HepG2 (cell line): ENCODE measurements around the gene P2RX7. TPM values are rescaled to one million over a fixed set of nuclear protein-coding genes. Genes with fewer than 3 reads are reported as not detected.
"Not testable (repeated sequence)": the region's sequence is repeated elsewhere in the genome, so short reads cannot be mapped to it uniquely, and the experiment has no call there.

ENCODE experiments used
- ATAC-seq: fragments of 200-7000 bp; cut with Tn5 transposase; 3 replicates; pipeline ENCODE4 v1.9.1; 2020; ENCODE audit warnings: mild to moderate bottlenecking, moderate library complexity
- BruUV-seq: library from RNA; stranded (reverse); fragments of 400-500 nt; replicated peaks from 2 replicates; lab custom pipeline; 2021; lab: Mats Ljungman, UMichigan
- CTCF ChIA-PET: fragments of 300-600 bp; formaldehyde crosslinking; extraction: SDS; loops from one replicate; lab custom pipeline; 2021; ENCODE audit warnings: low total read pairs, inconsistent platforms, low intra/inter-chr PET ratio; lab: Yijun Ruan, JAX
- POLR2A ChIA-PET: fragments of 350-600 bp; sonication (Branson Sonifier 250); formaldehyde crosslinking; loops from one replicate; lab custom pipeline; 2020; ENCODE audit warnings: antibody characterized with exemption, inconsistent platforms; lab: Yijun Ruan, JAX
- DNase-seq: peaks from one replicate; pipeline ENCODE4 v3.0.0-alpha.2; 2015; ENCODE audit warnings: low spot score
- FAIRE-seq: peaks from 3 replicates; lab custom pipeline; 2011; peaks lifted over from hg19 to GRCh38; lab: Jason Lieb, UNC
- H2AFZ ChIP-seq: one replicate; pipeline ENCODE4 v1.6.1; 2011; ENCODE audit warnings: low read length, inconsistent platforms
- H3K27ac ChIP-seq: fragments of 300-600 bp; 3 replicates; pipeline ENCODE4 v1.8.0; 2011; ENCODE audit warnings: mixed run types, mild to moderate bottlenecking, mixed read lengths, low read length, inconsistent platforms; ENCODE audit not compliant: insufficient read depth; ENCODE audit errors: extremely low read length
- H3K27me3 ChIP-seq, 2 experiments: fragments of 200-600 bp in 1 of 2; 2 replicates in 1 of 2; 3 replicates in 1 of 2; pipeline versions ENCODE4 v1.6.0 to v1.8.0; 2011; ENCODE audit warnings: low read length in 2 of 2, mild to moderate bottlenecking in 2 of 2, moderate library complexity in 2 of 2, inconsistent platforms in 1 of 2; ENCODE audit not compliant: insufficient read depth in 2 of 2, control insufficient read depth in 1 of 2
- H3K36me3 ChIP-seq, 2 experiments: fragments of 200-600 bp in 1 of 2; replicated peaks in 1 of 2; 2 replicates in 1 of 2; 3 replicates in 1 of 2; pipeline versions ENCODE4 v1.5.1 to v1.8.0; 2011; ENCODE audit warnings: low read length in 2 of 2, inconsistent platforms in 1 of 2; ENCODE audit not compliant: insufficient read depth in 2 of 2, control insufficient read depth in 1 of 2
- H3K4me1 ChIP-seq: 2 replicates; pipeline ENCODE4 v1.5.1; 2012; ENCODE audit warnings: low read length, inconsistent platforms; ENCODE audit not compliant: insufficient read depth
- H3K4me2 ChIP-seq: 2 replicates; pipeline ENCODE4 v1.6.0; 2011; ENCODE audit warnings: low read depth, low read length, inconsistent platforms
- H3K4me3 ChIP-seq, 3 experiments: fragments of 200-600 bp in 1 of 3; sonication (generic), shearing (Covaris generic) in 1 of 3; replicated peaks in 1 of 3; 2 replicates each; pipeline ENCODE4 v1.5.1; 2011 to 2016; ENCODE audit warnings: low read length in 3 of 3, inconsistent platforms in 2 of 3, low read depth in 2 of 3, mild to moderate bottlenecking in 2 of 3, control low read depth in 1 of 3, mixed read lengths in 1 of 3; ENCODE audit not compliant: insufficient read depth in 1 of 3
- H3K79me2 ChIP-seq: one replicate; pipeline ENCODE4 v1.6.1; 2011; ENCODE audit warnings: low read length, inconsistent platforms; ENCODE audit not compliant: insufficient read depth
- H3K9ac ChIP-seq: 2 replicates; pipeline ENCODE4 v1.6.0; 2011; ENCODE audit warnings: mild to moderate bottlenecking, low read depth, low read length, inconsistent platforms; ENCODE audit not compliant: insufficient read depth
- H3K9me3 ChIP-seq: 2 replicates; pipeline ENCODE4 v1.5.1; 2012; ENCODE audit warnings: mild to moderate bottlenecking, low read length
- H4K20me1 ChIP-seq: 2 replicates; pipeline ENCODE4 v1.6.0; 2011; ENCODE audit warnings: inconsistent platforms, mild to moderate bottlenecking, low read length, moderate library complexity; ENCODE audit not compliant: insufficient read depth
- ATF7 ChIP-seq, 2 experiments: fragments of 450-650 bp in 1 of 2; sonication (generic) in 1 of 2; formaldehyde crosslinking in 1 of 2; IDR thresholded peaks; 2 replicates each; pipeline versions ENCODE4 v1.4.0 to v1.6.1; 2016 to 2020; ENCODE audit warnings: antibody characterized with exemption in 1 of 2, mild to moderate bottlenecking in 1 of 2, missing genetic modification reagents in 1 of 2
- EEA1 ChIP-seq: sonication (generic); formaldehyde crosslinking; IDR thresholded peaks from 2 replicates; pipeline ENCODE4 v1.5.1; 2020; ENCODE audit warnings: mild to moderate bottlenecking, missing genetic modification reagents, borderline replicate concordance
- PPARG ChIP-seq: conservative IDR thresholded peaks from 2 replicates; pipeline ENCODE4 v1.6.1; 2016; ENCODE audit warnings: missing biosample characterization, missing genetic modification reagents
- REST ChIP-seq, 2 experiments: IDR thresholded peaks; 2 replicates each; pipeline ENCODE4 v1.6.1; 2011 to 2012; ENCODE audit warnings: low read length in 2 of 2, borderline replicate concordance in 1 of 2, low read depth in 1 of 2, mild to moderate bottlenecking in 1 of 2, moderate library complexity in 1 of 2
- RXRB ChIP-seq: IDR thresholded peaks from 2 replicates; pipeline ENCODE4 v1.6.1; 2016; ENCODE audit warnings: borderline replicate concordance, missing genetic modification reagents, missing compliant biosample characterization
- SAP130 ChIP-seq: IDR thresholded peaks from 2 replicates; pipeline ENCODE4 v1.6.1; 2016; ENCODE audit warnings: low read depth
- WGBS: methylation state at CpG from one replicate; pipeline ENCODE4 v1.1.6; 2017; ENCODE audit warnings: low lambda C conversion rate; 5-methylcytosine and 5-hydroxymethylcytosine counted together
- in situ Hi-C: cut with HindIII; loops from 2 replicates; pipeline ENCODE4 v1.10.0; 2017; ENCODE audit warnings: low pct_unique_long_range_greater_than_20kb; ENCODE audit not compliant: extremely low pct_ligation_motif_present
- intact Hi-C: fragments of 100-400 bp; cut with micrococcal nuclease; formaldehyde crosslinking; loops from one replicate; pipeline ENCODE4 v1.10.0; 2022; ENCODE audit not compliant: unreplicated experiment
- polyA plus RNA-seq, 8 experiments: library from polyadenylated mRNA; depleted of rRNA in 3 of 8; stranded (reverse) in 7 of 8; unstranded in 1 of 8; fragments of >200 nt; fragmentation: Illumina TruSeq in 4 of 8; extraction: Trizol in 4 of 8; gene quantifications; 2 replicates each; pipeline versions ENCODE4 v1.2.1 to v1.2.3, GENCODE V29; 2011 to 2016; ENCODE audit warnings: low read depth in 4 of 8, missing spikeins in 1 of 8, mixed read lengths in 1 of 8; ENCODE audit not compliant: insufficient read depth in 1 of 8
- total RNA-seq, 5 experiments: library from RNA; depleted of rRNA; stranded (reverse); fragments of >200 nt; fragmentation: Illumina TruSeq; extraction: Trizol; gene quantifications; 2 replicates each; pipeline ENCODE4 v1.2.3, GENCODE V29; 2016; ENCODE audit warnings: low read depth in 1 of 5
- TF ChIP-seq, protein P1 (sequence below): sonication (generic); formaldehyde crosslinking; IDR thresholded peaks from 2 replicates; pipeline ENCODE4 v1.5.0; 2020; ENCODE audit warnings: missing genetic modification reagents
- TF ChIP-seq, protein P2 (sequence below): sonication (generic); formaldehyde crosslinking; IDR thresholded peaks from 2 replicates; pipeline ENCODE4 v1.5.0; 2020; ENCODE audit warnings: missing genetic modification reagents

Gene P2RX7
- total and polyA plus RNA-seq, 2 of the 13 experiments (the other 11 are each of a cell fraction or from before 2014, with no cell fraction given): 0.13 to 0.73 TPM

GRCh38 chr12:121201140-121201539, 68.5 kb downstream of the P2RX7 start:
- WGBS: 45% methylated on average over 6 of the region's 6 CpGs
- ATAC-seq, intact Hi-C loops, H3K4me2 ChIP-seq, CTCF ChIA-PET, POLR2A ChIA-PET, DNase-seq, FAIRE-seq, H3K9ac ChIP-seq, BruUV-seq, H3K79me2 ChIP-seq, H3K4me3 ChIP-seq, H3K27ac ChIP-seq, H4K20me1 ChIP-seq, H3K27me3 ChIP-seq, in situ Hi-C loops, H2AFZ ChIP-seq, H3K36me3 ChIP-seq, H3K9me3 ChIP-seq: not testable (repeated sequence)
- H3K4me1 ChIP-seq: peaks cover 10% of the 10 kb centered on the region

- no peak overlapping the region for H2AFZ ChIP-seq
- DNase-seq (no peak), ATAC-seq (no peak)
These were observed 70.0 kb downstream of the P2RX7 start for GRCh38 chr12:121202407-121203355.

More at GRCh38 chr12:121202407-121203355, 70.0 kb downstream of the P2RX7 start:
- in situ Hi-C loops (no loop called here), intact Hi-C loops (no loop called here)
- Histone ChIP-seq H3K79me2 (no peaks in the 10 kb centered on the region), H3K4me3 (no peak overlapping the region), H3K9me3 (no peaks in the 10 kb centered on the region), H3K4me2 (no peak overlapping the region), H3K36me3 (no peaks in the 10 kb centered on the region), H3K27ac (no peak overlapping the region), H3K27me3 (peaks cover 0 to 2% of the 10 kb centered on the region in 2 experiments; a peak in 1 of 5 replicates), H4K20me1 (no peaks in the 10 kb centered on the region), H3K4me1 (peaks cover 10% of the 10 kb centered on the region), H3K9ac (no peak overlapping the region)
- WGBS: 28% methylated on average over 14 of the region's 14 CpGs
- TF ChIP-seq PPARG (CRISPR knock-in tag) (0 out of 2 replicates have a peak, but pooled peaks have one; percentile 33), RXRB (0 out of 2 replicates have a peak, but pooled peaks have one; percentile 30), REST (IDR thresholded peaks at IDR 0.05; ENCODE audit: borderline replicate concordance in 1 of 2, low read depth in 1 of 2, low read length in 2 of 2) (no peak), ATF7 (IDR thresholded peaks at IDR 0.05) (peak; percentile 7; the same call in 1 of the 2 replicates), ATF7 (CRISPR knock-in tag; IDR thresholded peaks at IDR 0.05) (no peak), SAP130 (CRISPR knock-in tag) (0 out of 2 replicates have a peak, but pooled peaks have one; percentile 11), EEA1 (CRISPR knock-in tag) (no peak)
- TF ChIP-seq, protein P1, sequence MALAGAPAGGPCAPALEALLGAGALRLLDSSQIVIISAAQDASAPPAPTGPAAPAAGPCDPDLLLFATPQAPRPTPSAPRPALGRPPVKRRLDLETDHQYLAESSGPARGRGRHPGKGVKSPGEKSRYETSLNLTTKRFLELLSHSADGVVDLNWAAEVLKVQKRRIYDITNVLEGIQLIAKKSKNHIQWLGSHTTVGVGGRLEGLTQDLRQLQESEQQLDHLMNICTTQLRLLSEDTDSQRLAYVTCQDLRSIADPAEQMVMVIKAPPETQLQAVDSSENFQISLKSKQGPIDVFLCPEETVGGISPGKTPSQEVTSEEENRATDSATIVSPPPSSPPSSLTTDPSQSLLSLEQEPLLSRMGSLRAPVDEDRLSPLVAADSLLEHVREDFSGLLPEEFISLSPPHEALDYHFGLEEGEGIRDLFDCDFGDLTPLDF: no peak
- TF ChIP-seq, protein P2, sequence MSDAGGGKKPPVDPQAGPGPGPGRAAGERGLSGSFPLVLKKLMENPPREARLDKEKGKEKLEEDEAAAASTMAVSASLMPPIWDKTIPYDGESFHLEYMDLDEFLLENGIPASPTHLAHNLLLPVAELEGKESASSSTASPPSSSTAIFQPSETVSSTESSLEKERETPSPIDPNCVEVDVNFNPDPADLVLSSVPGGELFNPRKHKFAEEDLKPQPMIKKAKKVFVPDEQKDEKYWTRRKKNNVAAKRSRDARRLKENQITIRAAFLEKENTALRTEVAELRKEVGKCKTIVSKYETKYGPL: peak; percentile 67; the same call in 1 of the 2 replicates
- no peak for FAIRE-seq
- no TSS peak for BruUV-seq
- ChIA-PET CTCF (no interaction called here), POLR2A (no interaction called here)
